Measurements from ENCODE around the gene RBM41.

RBM41 gene

DNA sequence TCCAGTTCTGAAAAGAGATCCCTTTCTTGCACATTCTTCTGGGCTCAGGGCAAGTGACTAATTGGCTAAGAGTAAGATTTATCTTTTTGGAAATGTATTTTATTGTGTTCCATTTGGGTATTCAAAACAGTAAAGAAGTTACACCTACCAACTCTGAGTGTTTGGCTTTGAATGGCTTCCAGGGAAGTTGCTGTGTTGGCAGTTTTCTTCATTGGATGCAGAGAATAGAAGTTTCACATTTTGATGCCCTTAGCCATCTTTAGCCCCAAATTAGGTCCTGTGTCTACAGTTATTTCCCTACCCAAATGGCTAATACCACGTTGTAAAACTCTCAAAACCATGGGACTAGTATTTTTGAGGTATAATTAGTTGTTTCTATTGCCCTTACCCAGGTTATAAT, 88.9 kb downstream of the RBM41 start:
- no peak for DNase-seq

- peak in 3 of 56 donors; percentile 0 to 1 (median 0) for DNase-seq
Observed at GRCh38 chrX:107025545-107025944, 93.1 kb downstream of the RBM41 start.

GRCh38 chrX:107014936-107015335, 103.7 kb downstream of the RBM41 start:
- no peak for DNase-seq

All from amygdala (tissue), 56 donors.